Activated B cell treated with CpG ODN at 0.5 μM for 24 hours (primary cell): ENCODE results near the gene HMCN1. TPM values are rescaled to one million over a fixed set of nuclear protein-coding genes. Genes with fewer than 3 reads are reported as not detected.
"Not testable (repeated sequence)": the region's sequence is repeated elsewhere in the genome, so short reads cannot be mapped to it uniquely, and the experiment has no call there.

Source experiments
- ATAC-seq: fragments of 200-7000 bp; cut with Tn5 transposase; one replicate; pipeline ENCODE4 v1.10.0; 2021; ENCODE audit warnings: low read depth, mild to moderate bottlenecking, moderate library complexity
- CTCF ChIA-PET: fragments of 350-600 bp; sonication (Branson Sonifier 250); formaldehyde crosslinking; loops from one replicate; lab custom pipeline; 2021; ENCODE audit warnings: antibody characterized with exemption; lab: Charles Lee
- POLR2A ChIA-PET: fragments of 350-600 bp; sonication (Branson Sonifier 250); formaldehyde crosslinking; loops from one replicate; lab custom pipeline; 2021; ENCODE audit warnings: antibody characterized with exemption; lab: Charles Lee
- DNase-seq: peaks from one replicate; pipeline ENCODE4 v3.0.0; 2022
- H3K27ac Mint-ChIP-seq: one replicate; pipeline ENCODE4 v1.8.0; 2020; ENCODE audit warnings: mixed read lengths
- H3K27me3 Mint-ChIP-seq: one replicate; pipeline ENCODE4 v1.8.0; 2021; ENCODE audit warnings: mixed read lengths
- H3K36me3 Mint-ChIP-seq: one replicate; pipeline ENCODE4 v1.8.0; 2021; ENCODE audit warnings: low read depth, mixed read lengths
- H3K4me1 Mint-ChIP-seq: one replicate; pipeline ENCODE4 v1.8.0; 2021; ENCODE audit warnings: mixed read lengths
- H3K4me3 Mint-ChIP-seq: one replicate; pipeline ENCODE4 v1.8.0; 2020; ENCODE audit warnings: mild to moderate bottlenecking, mixed read lengths
- H3K9me3 Mint-ChIP-seq: one replicate; pipeline ENCODE4 v1.8.0; 2020; ENCODE audit warnings: mixed read lengths
- intact Hi-C: fragments of 100-400 bp; cut with micrococcal nuclease; formaldehyde crosslinking; loops from one replicate; pipeline ENCODE4 v1.15.1; 2024
- total RNA-seq: library from RNA; stranded (reverse); gene quantifications from 2 replicates; pipeline ENCODE4 v1.2.3, GENCODE V29; 2022
- TF ChIP-seq, protein P1 (sequence below): fragments of 200-600 bp; IDR thresholded peaks from one replicate; pipeline ENCODE4 v1.8.0; 2022; ENCODE audit warnings: antibody characterized with exemption, mild to moderate bottlenecking

Gene HMCN1
- total RNA-seq, 1 donor from 2014 or later, result 0.27 TPM

DNA sequence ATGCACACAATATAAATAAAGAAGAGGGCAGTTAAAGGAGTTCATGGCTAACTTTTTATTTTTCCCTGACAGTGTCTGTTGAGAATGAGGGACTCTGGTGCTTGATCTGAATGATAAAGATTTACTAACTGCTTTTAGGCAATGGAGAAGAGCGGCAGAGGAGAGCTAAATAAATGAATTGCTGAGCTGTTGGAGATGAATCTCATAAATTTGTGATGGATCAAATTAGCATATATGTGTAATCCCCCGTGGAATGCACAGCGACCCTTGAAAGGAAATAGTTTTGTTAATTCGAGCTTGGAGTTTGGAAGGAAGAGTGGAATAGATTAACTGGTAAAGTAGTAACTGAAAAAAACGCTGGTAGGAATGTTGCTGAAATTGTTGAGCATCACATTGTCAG is 40.2 kb downstream of the HMCN1 start:
- no peaks in the 10 kb centered on the region for H3K9me3 Mint-ChIP-seq
- TF ChIP-seq, protein P1, sequence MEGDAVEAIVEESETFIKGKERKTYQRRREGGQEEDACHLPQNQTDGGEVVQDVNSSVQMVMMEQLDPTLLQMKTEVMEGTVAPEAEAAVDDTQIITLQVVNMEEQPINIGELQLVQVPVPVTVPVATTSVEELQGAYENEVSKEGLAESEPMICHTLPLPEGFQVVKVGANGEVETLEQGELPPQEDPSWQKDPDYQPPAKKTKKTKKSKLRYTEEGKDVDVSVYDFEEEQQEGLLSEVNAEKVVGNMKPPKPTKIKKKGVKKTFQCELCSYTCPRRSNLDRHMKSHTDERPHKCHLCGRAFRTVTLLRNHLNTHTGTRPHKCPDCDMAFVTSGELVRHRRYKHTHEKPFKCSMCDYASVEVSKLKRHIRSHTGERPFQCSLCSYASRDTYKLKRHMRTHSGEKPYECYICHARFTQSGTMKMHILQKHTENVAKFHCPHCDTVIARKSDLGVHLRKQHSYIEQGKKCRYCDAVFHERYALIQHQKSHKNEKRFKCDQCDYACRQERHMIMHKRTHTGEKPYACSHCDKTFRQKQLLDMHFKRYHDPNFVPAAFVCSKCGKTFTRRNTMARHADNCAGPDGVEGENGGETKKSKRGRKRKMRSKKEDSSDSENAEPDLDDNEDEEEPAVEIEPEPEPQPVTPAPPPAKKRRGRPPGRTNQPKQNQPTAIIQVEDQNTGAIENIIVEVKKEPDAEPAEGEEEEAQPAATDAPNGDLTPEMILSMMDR, result no peak
- ChIA-PET POLR2A (no interaction called here), CTCF (no interaction called here)
- intact Hi-C loops, result no loop called here
- H3K36me3 Mint-ChIP-seq, result no peaks in the 10 kb centered on the region
- H3K4me1 Mint-ChIP-seq, result no peaks in the 10 kb centered on the region
- no peak overlapping the region for H3K4me3 Mint-ChIP-seq
- ATAC-seq (no peak), DNase-seq (no peak)
- H3K27me3 Mint-ChIP-seq, result no peaks in the 10 kb centered on the region
- no peak overlapping the region for H3K27ac Mint-ChIP-seq

DNA sequence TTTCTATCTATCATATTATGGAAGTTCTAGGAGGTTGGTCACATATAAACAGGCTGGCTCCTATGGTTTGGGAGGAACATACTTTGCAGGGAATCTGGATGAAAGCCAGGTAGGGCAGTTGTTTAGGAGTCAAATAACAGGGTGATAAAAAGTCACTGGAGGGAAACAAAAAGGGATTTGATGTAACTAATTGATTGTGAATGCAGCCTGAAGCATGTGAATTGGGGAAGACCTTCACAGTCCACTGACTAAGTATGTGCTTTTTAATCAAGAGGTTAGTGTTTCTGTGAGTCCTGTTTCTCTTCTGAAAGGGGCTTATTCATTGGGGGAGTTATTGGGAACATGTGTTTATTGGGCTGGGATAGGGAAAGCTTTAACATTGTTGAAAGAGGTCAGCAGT is 41.3 kb downstream of the HMCN1 start:
- ATAC-seq (no peak), DNase-seq (no peak)
- ChIA-PET CTCF (no interaction called here), POLR2A (no interaction called here)
- Mint-ChIP-seq H3K9me3 (no peaks in the 10 kb centered on the region), H3K27ac (no peak overlapping the region), H3K27me3 (peaks cover 2% of the 10 kb centered on the region), H3K4me1 (no peaks in the 10 kb centered on the region), H3K4me3 (no peak overlapping the region), H3K36me3 (no peaks in the 10 kb centered on the region)
- TF ChIP-seq, protein P1, result no peak
- intact Hi-C loops, result no loop called here

DNA sequence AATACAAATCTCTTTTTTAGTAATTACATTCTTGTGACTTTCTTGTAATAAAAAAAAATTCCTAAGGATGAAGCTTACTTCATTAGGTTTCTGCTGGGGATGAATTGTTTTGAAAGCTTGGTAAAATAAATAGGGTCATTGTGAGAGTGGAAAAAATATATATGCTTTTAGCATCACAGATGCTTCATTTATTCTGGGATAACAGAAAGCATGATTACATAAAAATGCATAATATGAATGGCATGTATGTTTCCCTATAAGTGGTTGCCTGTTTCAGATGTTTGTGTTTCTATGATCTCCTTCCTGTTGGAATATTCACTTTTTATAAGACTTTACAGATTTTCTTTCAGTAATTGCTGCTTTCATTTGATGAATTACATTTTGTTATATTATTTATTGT is 42.3 kb downstream of the HMCN1 start:
- Mint-ChIP-seq H3K36me3 (no peaks in the 10 kb centered on the region), H3K9me3 (peaks cover under 1% of the 10 kb centered on the region), H3K4me1 (no peaks in the 10 kb centered on the region), H3K4me3 (no peak overlapping the region), H3K27me3 (peaks cover 2% of the 10 kb centered on the region), H3K27ac (no peak overlapping the region)
- intact Hi-C loops, result no loop called here
- DNase-seq, result no peak
- TF ChIP-seq, protein P1, result no peak
- ChIA-PET POLR2A (no interaction called here), CTCF (no interaction called here)
- no peak for ATAC-seq

DNA sequence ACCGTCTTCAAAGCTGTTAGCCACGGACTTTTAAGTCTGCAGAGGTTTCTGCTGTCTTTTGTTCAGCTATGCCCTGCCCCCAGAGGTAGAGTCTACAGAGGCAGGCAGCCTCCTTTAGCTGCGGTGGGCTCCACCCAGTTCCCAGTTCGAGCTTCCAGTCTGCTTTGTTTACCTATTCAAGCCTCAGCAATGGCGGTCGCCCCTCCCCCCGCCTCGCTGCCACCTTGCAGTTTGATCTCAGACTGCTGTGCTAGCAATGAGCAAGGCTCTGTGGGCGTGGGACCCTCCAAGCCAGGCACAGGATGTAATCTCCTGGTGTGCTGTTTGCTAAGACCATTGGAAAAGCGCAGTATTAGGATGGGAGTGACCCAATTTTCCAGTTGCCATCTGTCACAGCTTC is 49.7 kb downstream of the HMCN1 start:
- ATAC-seq, CTCF ChIA-PET, H3K27me3 Mint-ChIP-seq, H3K27ac Mint-ChIP-seq, intact Hi-C loops, H3K9me3 Mint-ChIP-seq, H3K4me1 Mint-ChIP-seq, H3K36me3 Mint-ChIP-seq, DNase-seq, H3K4me3 Mint-ChIP-seq: not testable (repeated sequence)
- POLR2A ChIA-PET, result interaction anchor here (0.6 kb wide), 1 partner anchor 514 kb away, joined by 4 read pairs; no protein-coding TSS in a partner anchor

DNA sequence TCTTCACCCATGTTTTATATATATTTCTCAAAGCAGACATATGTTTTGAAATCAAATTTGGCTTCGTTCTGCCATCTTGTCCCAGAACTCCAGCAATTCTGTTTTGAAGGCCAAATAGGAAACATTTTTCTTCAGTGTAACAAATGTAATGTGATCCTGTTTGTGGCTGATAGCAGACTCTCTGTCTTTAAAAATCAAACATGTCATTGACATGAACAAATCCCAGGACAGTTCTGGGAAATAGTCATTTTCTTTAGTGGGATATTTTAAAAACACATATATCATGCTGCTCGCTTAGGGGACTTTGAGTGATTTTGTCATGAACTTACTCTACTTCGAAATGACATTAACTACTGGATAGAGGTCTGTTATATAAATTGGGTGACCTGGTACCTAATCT is 51.4 kb downstream of the HMCN1 start:
- Mint-ChIP-seq H3K4me3 (no peak overlapping the region), H3K27ac (no peak overlapping the region), H3K36me3 (no peaks in the 10 kb centered on the region), H3K27me3 (peaks cover 3% of the 10 kb centered on the region), H3K9me3 (peaks cover 2% of the 10 kb centered on the region), H3K4me1 (no peaks in the 10 kb centered on the region)
- ATAC-seq (no peak), DNase-seq (no peak)
- TF ChIP-seq, protein P1, result no peak
- ChIA-PET CTCF (no interaction called here), POLR2A (no interaction called here)
- intact Hi-C loops, result no loop called here

DNA sequence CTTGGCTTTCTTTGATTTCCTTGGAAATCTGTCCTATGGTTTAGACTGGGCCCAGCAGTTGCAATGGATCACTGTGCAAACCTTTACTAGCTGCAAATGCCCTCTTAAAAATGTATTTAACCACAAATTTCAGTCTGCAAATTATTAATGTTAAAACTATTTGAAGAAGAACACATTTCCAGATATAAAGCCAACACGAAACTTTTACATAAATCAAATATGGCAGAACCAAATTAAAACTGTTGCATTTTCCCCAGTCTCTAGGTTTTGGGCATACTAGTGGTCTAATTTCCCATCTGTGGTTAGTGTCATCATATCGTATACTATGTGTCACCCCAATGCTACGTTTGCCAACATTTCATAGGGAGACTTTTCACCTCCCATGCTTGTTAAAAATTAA is 52.3 kb downstream of the HMCN1 start:
- H3K4me3 Mint-ChIP-seq, result no peak overlapping the region
- no peak for DNase-seq
- POLR2A ChIA-PET, result no interaction called here
- H3K4me1 Mint-ChIP-seq, result no peaks in the 10 kb centered on the region
- intact Hi-C loops, result no loop called here
- TF ChIP-seq, protein P1, result no peak
- peaks cover 3% of the 10 kb centered on the region for H3K27me3 Mint-ChIP-seq
- CTCF ChIA-PET, result no interaction called here
- peaks cover 2% of the 10 kb centered on the region for H3K9me3 Mint-ChIP-seq
- H3K27ac Mint-ChIP-seq, result no peak overlapping the region
- no peaks in the 10 kb centered on the region for H3K36me3 Mint-ChIP-seq
- ATAC-seq, result no peak
